Dedifferentiated amniotic fluid mesenchymal stem cell (primary cell): ENCODE results near the gene POM121.
"Not testable (repeated sequence)": the region's sequence is repeated elsewhere in the genome, so short reads cannot be mapped to it uniquely, and the experiment has no call there.

Experiments used
- DNase-seq: peaks from one replicate; pipeline ENCODE4 v3.0.0-alpha.2; 2016; ENCODE audit errors: extremely low spot score

POM121 gene

GRCh38 chr7:72995484-72995883, 70.6 kb downstream of the POM121 start:
- not testable (repeated sequence) for DNase-seq

GRCh38 chr7:72997447-72997846, 72.6 kb downstream of the POM121 start:
- not testable (repeated sequence) for DNase-seq

- not testable (repeated sequence) for DNase-seq
These were observed 73.1 kb downstream of the POM121 start for GRCh38 chr7:72997887-72998468.
